HepG2 (cell line): ENCODE results near the gene TMEM167B. TPM values are rescaled to one million over a fixed set of nuclear protein-coding genes. Genes with fewer than 3 reads are reported as not detected.

Experiments used
- BRCA1 ChIP-seq: sonication (generic); formaldehyde crosslinking; IDR thresholded peaks from 2 replicates; pipeline ENCODE4 v1.4.0; 2020; ENCODE audit warnings: missing genetic modification reagents
- CTCF ChIP-seq: sonication (generic); formaldehyde crosslinking; IDR thresholded peaks from 2 replicates; pipeline ENCODE4 v1.5.0; 2020; ENCODE audit warnings: mild to moderate bottlenecking, missing genetic modification reagents, moderate library complexity
- EEA1 ChIP-seq: sonication (generic); formaldehyde crosslinking; IDR thresholded peaks from 2 replicates; pipeline ENCODE4 v1.5.1; 2020; ENCODE audit warnings: mild to moderate bottlenecking, missing genetic modification reagents, borderline replicate concordance
- FOXO4 ChIP-seq: sonication (generic); formaldehyde crosslinking; conservative IDR thresholded peaks from 2 replicates; pipeline ENCODE4 v1.8.1; 2023; ENCODE audit warnings: missing genetic modification reagents
- FOXP4 ChIP-seq: sonication (generic); formaldehyde crosslinking; IDR thresholded peaks from 2 replicates; pipeline ENCODE4 v1.4.0; 2020; ENCODE audit warnings: missing genetic modification reagents
- JUN ChIP-seq: sonication (generic); formaldehyde crosslinking; IDR thresholded peaks from 2 replicates; pipeline ENCODE4 v1.4.0; 2020; ENCODE audit warnings: mild to moderate bottlenecking, missing genetic modification reagents
- KLF13 ChIP-seq: sonication (generic); formaldehyde crosslinking; IDR thresholded peaks from 2 replicates; pipeline ENCODE4 v1.4.0; 2020; ENCODE audit warnings: mild to moderate bottlenecking, missing genetic modification reagents
- MEIS2 ChIP-seq: sonication (generic); formaldehyde crosslinking; IDR thresholded peaks from 2 replicates; pipeline ENCODE4 v1.9.0; 2021; ENCODE audit warnings: mild to moderate bottlenecking, missing genetic modification reagents
- MTF2 ChIP-seq: sonication (generic); formaldehyde crosslinking; IDR thresholded peaks from 2 replicates; pipeline ENCODE4 v1.5.0; 2020; ENCODE audit warnings: missing genetic modification reagents, borderline replicate concordance
- PAWR ChIP-seq: sonication (generic); formaldehyde crosslinking; IDR thresholded peaks from 2 replicates; pipeline ENCODE4 v1.4.0; 2020; ENCODE audit warnings: missing genetic modification reagents, mild to moderate bottlenecking, borderline replicate concordance
- POLR2AphosphoS2 ChIP-seq: IDR thresholded peaks from 2 replicates; pipeline ENCODE4 v1.6.1; 2011; ENCODE audit warnings: low read depth, low read length, improper control_type of control experiment
- RFX3 ChIP-seq: IDR thresholded peaks from 2 replicates; pipeline ENCODE4 v1.6.1; 2016; ENCODE audit warnings: missing biosample characterization, missing genetic modification reagents
- SETDB1 ChIP-seq: sonication (generic); formaldehyde crosslinking; IDR thresholded peaks from 2 replicates; pipeline ENCODE4 v1.5.1; 2020; ENCODE audit warnings: missing genetic modification reagents, mild to moderate bottlenecking, borderline replicate concordance
- SUZ12 ChIP-seq: fragments of 150-350 bp; IDR thresholded peaks from 2 replicates; pipeline ENCODE4 v1.6.1; 2014; ENCODE audit warnings: low read depth, low read length
- YEATS4 ChIP-seq: sonication (generic); formaldehyde crosslinking; IDR thresholded peaks from 2 replicates; pipeline ENCODE4 v1.4.0; 2020; ENCODE audit warnings: missing genetic modification reagents, borderline replicate concordance
- ZNF138 ChIP-seq: sonication (generic); formaldehyde crosslinking; IDR thresholded peaks from 2 replicates; pipeline ENCODE4 v1.5.0; 2020; ENCODE audit warnings: mild to moderate bottlenecking, low read depth, missing genetic modification reagents
- ZNF280B ChIP-seq: sonication (generic); formaldehyde crosslinking; IDR thresholded peaks from 2 replicates; pipeline ENCODE4 v1.5.0; 2020; ENCODE audit warnings: missing genetic modification reagents, mild to moderate bottlenecking, borderline replicate concordance
- ZNF512 ChIP-seq: sonication (generic); formaldehyde crosslinking; IDR thresholded peaks from 2 replicates; pipeline ENCODE4 v1.4.0; 2020; ENCODE audit warnings: mild to moderate bottlenecking, missing genetic modification reagents
- ZNF557 ChIP-seq: sonication (generic); formaldehyde crosslinking; IDR thresholded peaks from 2 replicates; pipeline ENCODE4 v1.4.0; 2020; ENCODE audit warnings: missing genetic modification reagents
- ZNF775 ChIP-seq: sonication (generic); formaldehyde crosslinking; IDR thresholded peaks from 2 replicates; pipeline ENCODE4 v1.4.0; 2020; ENCODE audit warnings: missing genetic modification reagents, mild to moderate bottlenecking, moderate library complexity, borderline replicate concordance
- polyA plus RNA-seq, 8 experiments: library from polyadenylated mRNA; depleted of rRNA in 3 of 8; stranded (reverse) in 7 of 8; unstranded in 1 of 8; fragments of >200 nt; fragmentation: Illumina TruSeq in 4 of 8; extraction: Trizol in 4 of 8; gene quantifications; 2 replicates each; pipeline versions ENCODE4 v1.2.1 to v1.2.3, GENCODE V29; 2011 to 2016; ENCODE audit warnings: low read depth in 4 of 8, missing spikeins in 1 of 8, mixed read lengths in 1 of 8; ENCODE audit not compliant: insufficient read depth in 1 of 8
- total RNA-seq, 5 experiments: library from RNA; depleted of rRNA; stranded (reverse); fragments of >200 nt; fragmentation: Illumina TruSeq; extraction: Trizol; gene quantifications; 2 replicates each; pipeline ENCODE4 v1.2.3, GENCODE V29; 2016; ENCODE audit warnings: low read depth in 1 of 5

TMEM167B gene
- total and polyA plus RNA-seq, 2 of the 13 experiments (the other 11 are each of a cell fraction or from before 2014, with no cell fraction given), result 9.5 to 22.4 TPM

- TF ChIP-seq ZNF138, result no peak
- no peak for TF ChIP-seq SUZ12
- no peak for TF ChIP-seq POLR2AphosphoS2
- TF ChIP-seq CTCF (CRISPR knock-in tag), result peak; percentile 54
- TF ChIP-seq EEA1 (CRISPR knock-in tag), result peak; percentile 47; the same call in 1 of the 2 replicates
- TF ChIP-seq MTF2 (CRISPR knock-in tag), result no peak
- TF ChIP-seq FOXO4 (CRISPR knock-in tag), result no peak
- no peak for TF ChIP-seq ZNF512 (CRISPR knock-in tag)
- no peak for TF ChIP-seq ZNF280B (CRISPR knock-in tag)
- no peak for TF ChIP-seq JUN (CRISPR knock-in tag)
- TF ChIP-seq BRCA1 (CRISPR knock-in tag), result no peak
- peak; percentile 59; the same call in 1 of the 2 replicates for TF ChIP-seq FOXP4 (CRISPR knock-in tag)
- no peak for TF ChIP-seq PAWR (CRISPR knock-in tag)
- peak; percentile 85 for TF ChIP-seq YEATS4 (CRISPR knock-in tag)
- no peak for TF ChIP-seq ZNF775
- no peak; the same call in 1 of the 2 replicates for TF ChIP-seq MEIS2
- no peak for TF ChIP-seq KLF13 (CRISPR knock-in tag)
- no peak for TF ChIP-seq ZNF557 (CRISPR knock-in tag)
- no peak for TF ChIP-seq SETDB1
- 0 out of 2 replicates have a peak, but pooled peaks have one; percentile 15 for TF ChIP-seq RFX3
Measured at GRCh38 chr1:109075531-109076490, 14.8 kb upstream of the TMEM167B start, which contains the start of gene TAF13 (continued).
